Coronary artery (tissue), 2 donors: ENCODE data around the gene HAPLN3.

Experiments used
- DNase-seq: peaks from one replicate; pipeline ENCODE4 v3.0.0-alpha.2; 2017; ENCODE audit warnings: low spot score
- H3K27ac ChIP-seq, 2 donors: fragments of 200-600 bp; sonication (generic); one replicate each; pipeline ENCODE4 v1.5.1; 2016 to 2019
- H3K4me3 ChIP-seq: fragments of 200-600 bp; sonication (generic); 2 replicates; pipeline ENCODE4 v1.5.1; 2016; ENCODE audit warnings: mild to moderate bottlenecking, moderate library complexity
- CTCF ChIP-seq: fragments of 200-600 bp; sonication (generic); IDR thresholded peaks from one replicate; pipeline ENCODE4 v1.5.1; 2019; ENCODE audit warnings: antibody characterized with exemption

The HAPLN3 gene

GRCh38 chr15:88872106-88872505 lies 23.2 kb downstream of the HAPLN3 start:
- Histone ChIP-seq H3K4me3 (no peak overlapping the region), H3K27ac (no peak overlapping the region)
- TF ChIP-seq CTCF = no peak
- DNase-seq = no peak

- Histone ChIP-seq H3K27ac (no peak overlapping the region), H3K4me3 (no peak overlapping the region)
- DNase-seq = no peak
- no peak for TF ChIP-seq CTCF
These were observed 24.0 kb downstream of the HAPLN3 start for GRCh38 chr15:88871313-88871712.

GRCh38 chr15:88866295-88866881 lies 29.0 kb downstream of the HAPLN3 start:
- H3K4me3 ChIP-seq = no peak overlapping the region
- no peak for TF ChIP-seq CTCF
- DNase-seq = no peak

GRCh38 chr15:88865498-88866099 lies 29.7 kb downstream of the HAPLN3 start:
- Histone ChIP-seq H3K4me3 (no peak overlapping the region), H3K27ac (no peak overlapping the region)
- no peak for DNase-seq
- TF ChIP-seq CTCF = no peak

More at GRCh38 chr15:88866295-88866881, 29.0 kb downstream of the HAPLN3 start:
- H3K27ac ChIP-seq = no peak overlapping the region

GRCh38 chr15:88864861-88865497 lies 30.4 kb downstream of the HAPLN3 start:
- no peak for TF ChIP-seq CTCF
- Histone ChIP-seq H3K4me3 (no peak overlapping the region), H3K27ac (no peak overlapping the region)
- DNase-seq = no peak

GRCh38 chr15:88863412-88863811 lies 31.9 kb downstream of the HAPLN3 start:
- no peak for TF ChIP-seq CTCF
- Histone ChIP-seq H3K4me3 (no peak overlapping the region), H3K27ac (no peak overlapping the region)
- no peak for DNase-seq

- TF ChIP-seq CTCF = no peak
- DNase-seq = no peak
- H3K4me3 ChIP-seq = no peak overlapping the region
- H3K27ac ChIP-seq = no peak overlapping the region
These were observed 35.1 kb downstream of the HAPLN3 start for GRCh38 chr15:88860212-88860611.
